ENCODE measurements around the gene HRAS. TPM values are rescaled to one million over a fixed set of nuclear protein-coding genes. Genes with fewer than 3 reads are reported as not detected.

Gene HRAS
- total and polyA plus RNA-seq, 2 of the 13 experiments (the other 11 are each of a cell fraction or from before 2014, with no cell fraction given), result 32.9 to 50.0 TPM

DNA sequence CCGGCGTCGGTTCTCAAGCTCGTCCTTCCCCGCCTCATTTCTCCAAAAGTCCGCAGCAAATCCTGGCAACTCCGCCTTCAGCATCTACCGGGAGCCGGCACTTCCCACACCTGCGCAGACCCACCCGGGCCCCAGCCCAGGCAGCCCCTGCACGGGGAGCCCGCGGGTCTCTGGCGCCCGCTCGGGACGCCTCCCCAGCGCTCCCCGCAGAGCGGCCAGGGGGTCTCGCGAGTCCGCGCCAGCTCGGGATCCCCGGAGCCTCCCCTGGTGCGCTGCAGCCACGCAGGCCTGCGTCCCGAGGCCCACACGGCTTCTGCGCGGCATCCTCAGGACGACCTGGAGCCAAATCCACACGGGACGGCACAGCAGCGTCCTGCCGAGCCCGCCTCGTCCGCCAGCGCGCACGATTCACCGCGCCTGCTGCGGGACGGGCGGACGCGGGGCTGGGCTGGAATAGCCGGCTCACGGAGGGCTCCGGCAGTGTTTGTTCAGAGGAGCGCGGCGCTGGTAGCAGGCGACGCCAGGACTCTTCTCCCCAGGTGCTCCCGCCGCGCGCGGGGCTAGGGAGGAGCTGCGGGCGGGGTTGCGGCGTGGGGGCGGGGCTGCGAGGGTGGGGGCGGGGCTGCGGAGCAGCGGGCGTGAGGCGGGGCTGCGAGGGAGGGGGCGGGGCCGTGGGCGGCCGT, 40.1 kb upstream of the HRAS start (continued):
- no peak for TF ChIP-seq LRRFIP1 (CRISPR knock-in tag; conservative IDR thresholded peaks at IDR 0.05)
- no peak for TF ChIP-seq PRDM10 (CRISPR knock-in tag; IDR thresholded peaks at IDR 0.05; ENCODE audit: low read depth)
- no peak for TF ChIP-seq MZF1 (CRISPR knock-in tag; IDR thresholded peaks at IDR 0.05; ENCODE audit: borderline replicate concordance)
- TF ChIP-seq, protein P1, sequence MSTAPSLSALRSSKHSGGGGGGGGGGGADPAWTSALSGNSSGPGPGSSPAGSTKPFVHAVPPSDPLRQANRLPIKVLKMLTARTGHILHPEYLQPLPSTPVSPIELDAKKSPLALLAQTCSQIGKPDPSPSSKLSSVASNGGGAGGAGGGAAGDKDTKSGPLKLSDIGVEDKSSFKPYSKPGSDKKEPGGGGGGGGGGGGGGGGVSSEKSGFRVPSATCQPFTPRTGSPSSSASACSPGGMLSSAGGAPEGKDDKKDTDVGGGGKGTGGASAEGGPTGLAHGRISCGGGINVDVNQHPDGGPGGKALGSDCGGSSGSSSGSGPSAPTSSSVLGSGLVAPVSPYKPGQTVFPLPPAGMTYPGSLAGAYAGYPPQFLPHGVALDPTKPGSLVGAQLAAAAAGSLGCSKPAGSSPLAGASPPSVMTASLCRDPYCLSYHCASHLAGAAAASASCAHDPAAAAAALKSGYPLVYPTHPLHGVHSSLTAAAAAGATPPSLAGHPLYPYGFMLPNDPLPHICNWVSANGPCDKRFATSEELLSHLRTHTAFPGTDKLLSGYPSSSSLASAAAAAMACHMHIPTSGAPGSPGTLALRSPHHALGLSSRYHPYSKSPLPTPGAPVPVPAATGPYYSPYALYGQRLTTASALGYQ (CRISPR knock-in tag; IDR thresholded peaks at IDR 0.05), result 0 out of 2 replicates have a peak, but pooled peaks have one; percentile 16
- no peak for TF ChIP-seq ZKSCAN8 (CRISPR knock-in tag; IDR thresholded peaks at IDR 0.05; ENCODE audit: borderline replicate concordance)
- no peak for TF ChIP-seq MYNN (CRISPR knock-in tag; IDR thresholded peaks at IDR 0.05; ENCODE audit: low read depth)
- peak; percentile 11; the same call in 1 of the 2 replicates for TF ChIP-seq RXRB (CRISPR knock-in tag; IDR thresholded peaks at IDR 0.05; ENCODE audit: borderline replicate concordance)
- no peak for TF ChIP-seq TIGD3 (CRISPR knock-in tag; IDR thresholded peaks at IDR 0.05; ENCODE audit: borderline replicate concordance)
- no peak for TF ChIP-seq ZNF891 (CRISPR knock-in tag; IDR thresholded peaks at IDR 0.05)
- TF ChIP-seq ZNF878 (CRISPR knock-in tag; IDR thresholded peaks at IDR 0.05), result no peak
- TF ChIP-seq, protein P2, sequence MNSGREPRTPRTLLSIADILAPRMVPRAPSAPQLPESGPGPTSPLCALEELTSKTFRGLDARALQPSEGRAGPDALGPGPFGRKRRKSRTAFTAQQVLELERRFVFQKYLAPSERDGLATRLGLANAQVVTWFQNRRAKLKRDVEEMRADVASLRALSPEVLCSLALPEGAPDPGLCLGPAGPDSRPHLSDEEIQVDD (CRISPR knock-in tag; IDR thresholded peaks at IDR 0.05; ENCODE audit: borderline replicate concordance), result no peak; the same call in 1 of the 2 replicates
- no peak for TF ChIP-seq XRCC5 (optimal IDR thresholded peaks at IDR 0.05; ENCODE audit: low read length)
- TF ChIP-seq ZNF430 (CRISPR knock-in tag; IDR thresholded peaks at IDR 0.05), result peak; percentile 15; the same call in 1 of the 2 replicates
- no peak for TF ChIP-seq ZNF850 (CRISPR knock-in tag; conservative IDR thresholded peaks at IDR 0.05)
- no peak for TF ChIP-seq PLSCR1 (CRISPR knock-in tag; IDR thresholded peaks at IDR 0.05; ENCODE audit: borderline replicate concordance)
- TF ChIP-seq PTBP1 (IDR thresholded peaks at IDR 0.05; ENCODE audit: low read depth, low read length, poor library complexity, severe bottlenecking), result no peak
- TF ChIP-seq PRPF4 (IDR thresholded peaks at IDR 0.05; ENCODE audit: low read depth, low read length, poor library complexity, severe bottlenecking), result no peak
